ENCODE measurements around the gene ANKLE2. TPM values are rescaled to one million over a fixed set of nuclear protein-coding genes. Genes with fewer than 3 reads are reported as not detected.

The ANKLE2 gene
- total and polyA plus RNA-seq, 2 of the 8 experiments (the other 6 are each of a cell fraction or from before 2014, with no cell fraction given): 41.0 to 64.9 TPM

DNA sequence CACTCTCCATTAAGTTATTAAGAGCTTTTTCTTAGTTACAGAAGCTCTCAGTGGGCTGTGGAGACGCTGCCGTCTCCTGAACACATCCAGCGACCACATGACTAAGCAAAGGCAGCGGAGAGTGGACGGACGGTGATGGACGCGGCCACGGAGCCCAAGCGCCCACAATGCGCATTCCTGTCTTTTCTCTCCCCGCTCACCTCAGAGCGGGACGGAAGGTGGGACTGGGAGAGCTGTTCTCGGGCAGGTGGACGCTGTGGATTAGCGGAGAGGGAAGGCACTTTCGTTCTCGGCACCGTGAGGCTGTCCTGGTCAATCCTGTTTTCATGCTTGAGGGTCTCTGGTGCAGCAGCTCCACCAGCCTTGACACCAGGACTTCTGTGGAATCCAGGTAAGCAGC, 2.6 kb upstream of the ANKLE2 start:
- H3K23ac ChIP-seq (ENCODE audit: insufficient read length): no peak overlapping the region
- H4K5ac ChIP-seq (ENCODE audit: insufficient read length, low read depth, low read length): no peak overlapping the region
- H2BK20ac ChIP-seq (ENCODE audit: low read length): no peak overlapping the region
- no peaks in the 10 kb centered on the region for H3K9me3 ChIP-seq (ENCODE audit: insufficient read depth in 2 of 2, low read depth in 1 of 2, low read length in 1 of 2)
- H2BK5ac ChIP-seq (ENCODE audit: low read depth, low read length): no peak overlapping the region; the same call in 1 of the 2 replicates
- no peaks in the 10 kb centered on the region for H3K36me3 ChIP-seq (ENCODE audit: control insufficient read depth in 2 of 4, insufficient read depth in 4 of 4, low read length in 3 of 4)
- no peak overlapping the region for H3K4me3 ChIP-seq (ENCODE audit: extremely low read depth in 1 of 4, insufficient read depth in 2 of 4, low read depth in 3 of 4, low read length in 4 of 4)
- ChIA-PET CTCF (ENCODE audit: partially characterized antibody) (interaction anchor here (0.6 to 1.4 kb wide), 9 partner anchors 10 to 365 kb away, joined by 3 to 8 read pairs (median 4); no protein-coding TSS in a partner anchor), POLR2A (ENCODE audit: partially characterized antibody) (interaction anchor here (1.0 to 1.7 kb wide), 5 partner anchors 13 to 100 kb away, joined by 3 to 5 read pairs (median 3); no protein-coding TSS in a partner anchor)
- H3K9ac ChIP-seq (replicated peaks in 1 of 4; ENCODE audit: extremely low read depth in 1 of 4, low read depth in 3 of 4, low read length in 3 of 4): no peak overlapping the region; a peak in 1 of 7 replicates
- no peak overlapping the region for H2BK15ac ChIP-seq (ENCODE audit: low read length)
- H3K23me2 ChIP-seq (ENCODE audit: low read depth, low read length): peaks cover 7% of the 10 kb centered on the region; the same call in 1 of the 2 replicates
- no peak overlapping the region for H2BK120ac ChIP-seq (replicated peaks; ENCODE audit: low read depth, low read length)
- H3K27me3 ChIP-seq (replicated peaks in 1 of 4; ENCODE audit: control insufficient read depth in 3 of 4, extremely low read depth in 1 of 4, insufficient read depth in 3 of 4, low read length in 3 of 4): no peaks in the 10 kb centered on the region
- 91% methylated on average over 16 of the region's 20 CpGs; no CpG with 5 or more reads in 1 of the 2 experiments for WGBS, 2 experiments (ENCODE audit: extremely low coverage in 1 of 2, insufficient coverage in 1 of 2, insufficient read length in 1 of 2, insufficient replicate concordance in 2 of 2, low coverage in 1 of 2, low lambda C conversion rate in 2 of 2, missing lambda C conversion rate in 1 of 2)
- H2AK5ac ChIP-seq (ENCODE audit: low read depth, low read length): no peak overlapping the region
- peaks cover 7 to 13% of the 10 kb centered on the region in 2 experiments for H4K20me1 ChIP-seq (replicated peaks in 1 of 2; ENCODE audit: control insufficient read depth in 1 of 2, insufficient read depth in 2 of 2, low read length in 2 of 2)
- no peak overlapping the region for H3K4ac ChIP-seq (replicated peaks; ENCODE audit: insufficient read length, low read depth, low read length)
- H3K79me2 ChIP-seq (ENCODE audit: control insufficient read depth in 1 of 2, insufficient read depth in 2 of 2, low read length in 2 of 2): peaks cover 20 to 22% of the 10 kb centered on the region in 2 experiments
- peaks cover 0 to 4% (median 3%) of the 10 kb centered on the region in 4 experiments; a peak in 5 of 7 replicates for H3K4me1 ChIP-seq (replicated peaks in 1 of 4; ENCODE audit: control insufficient read depth in 3 of 4, insufficient read depth in 4 of 4, low read length in 3 of 4)
- no peak overlapping the region for H3K4me2 ChIP-seq (ENCODE audit: insufficient read depth in 1 of 2, low read depth in 2 of 2, low read length in 2 of 2)
- no peak overlapping the region for H4K8ac ChIP-seq (ENCODE audit: extremely low read depth, insufficient read depth, low read length)
- no peak overlapping the region for H3K27ac ChIP-seq (ENCODE audit: low read depth, low read length)
- H3K14ac ChIP-seq (ENCODE audit: insufficient read length): no peak overlapping the region
- no peak overlapping the region for H3K18ac ChIP-seq (ENCODE audit: extremely low read depth, low read length)
- no peak overlapping the region for H4K91ac ChIP-seq (replicated peaks; ENCODE audit: insufficient read length, low read length)
- no peak for DNase-seq (ENCODE audit: low read depth in 1 of 2, low spot score in 2 of 2)
- no peak for FAIRE-seq
- no peak overlapping the region for H2AFZ ChIP-seq (ENCODE audit: low read length)
- no peaks in the 10 kb centered on the region for H3K79me1 ChIP-seq (ENCODE audit: low read depth, low read length)
- no peak overlapping the region for H3K56ac ChIP-seq (replicated peaks; ENCODE audit: insufficient read length, low read depth, low read length)
- no peak overlapping the region for H2BK12ac ChIP-seq (ENCODE audit: low read depth, low read length)
- no peak for TF ChIP-seq SP4 (IDR thresholded peaks at IDR 0.05; ENCODE audit: low read length)
- TF ChIP-seq SIX5 (IDR thresholded peaks at IDR 0.05; ENCODE audit: low read depth, low read length): no peak
- no peak for TF ChIP-seq POU5F1 (IDR thresholded peaks at IDR 0.05; ENCODE audit: low read depth, low read length)
- TF ChIP-seq, protein P1, sequence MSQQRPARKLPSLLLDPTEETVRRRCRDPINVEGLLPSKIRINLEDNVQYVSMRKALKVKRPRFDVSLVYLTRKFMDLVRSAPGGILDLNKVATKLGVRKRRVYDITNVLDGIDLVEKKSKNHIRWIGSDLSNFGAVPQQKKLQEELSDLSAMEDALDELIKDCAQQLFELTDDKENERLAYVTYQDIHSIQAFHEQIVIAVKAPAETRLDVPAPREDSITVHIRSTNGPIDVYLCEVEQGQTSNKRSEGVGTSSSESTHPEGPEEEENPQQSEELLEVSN (IDR thresholded peaks at IDR 0.05): no peak
- no peak for TF ChIP-seq MAX (IDR thresholded peaks at IDR 0.05)
- TF ChIP-seq CHD1 (IDR thresholded peaks at IDR 0.05; ENCODE audit: low read depth, low read length): no peak
- no peak for TF ChIP-seq GABPA (IDR thresholded peaks at IDR 0.05; ENCODE audit: borderline replicate concordance, insufficient read depth, low read length)
- no peak for TF ChIP-seq TAF1 (IDR thresholded peaks at IDR 0.05; ENCODE audit: low read depth, low read length)
- no peak for TF ChIP-seq RAD21 (IDR thresholded peaks at IDR 0.05 in 1 of 2, conservative IDR thresholded peaks at IDR 0.05 in 1 of 2; ENCODE audit: low read depth in 2 of 2, low read length in 2 of 2)
- no peak for TF ChIP-seq SIRT6 (IDR thresholded peaks at IDR 0.05; ENCODE audit: low read length)
- TF ChIP-seq JUN (IDR thresholded peaks at IDR 0.05; ENCODE audit: low read depth, low read length): no peak
- TF ChIP-seq POLR2AphosphoS5 (IDR thresholded peaks at IDR 0.05; ENCODE audit: low read depth, low read length): no peak
- TF ChIP-seq TEAD4 (IDR thresholded peaks at IDR 0.05; ENCODE audit: low read depth, low read length): no peak
- no peak for TF ChIP-seq CHD2 (IDR thresholded peaks at IDR 0.05; ENCODE audit: low read length)
- TF ChIP-seq BACH1 (IDR thresholded peaks at IDR 0.05; ENCODE audit: low read length): no peak

All from H1 (cell line).